Urothelium cell line (cell line): ENCODE data around the gene UBE2V1.
"Not testable (repeated sequence)": the region's sequence is repeated elsewhere in the genome, so short reads cannot be mapped to it uniquely, and the experiment has no call there.

Source experiments
- DNase-seq: peaks from one replicate; pipeline ENCODE4 v3.0.0; 2011; ENCODE audit warnings: low spot score, mixed read lengths
- FAIRE-seq: peaks from 2 replicates; lab custom pipeline; 2011; peaks lifted over from hg19 to GRCh38; lab: Jason Lieb, UNC

The UBE2V1 gene

GRCh38 chr20:50138120-50138478 is 25.1 kb upstream of the UBE2V1 start:
- FAIRE-seq (peak; percentile 55), DNase-seq (no peak)

- FAIRE-seq, DNase-seq: not testable (repeated sequence)
These were observed 24.8 kb upstream of the UBE2V1 start for GRCh38 chr20:50137702-50138101.

GRCh38 chr20:50136822-50137599 is 24.1 kb upstream of the UBE2V1 start:
- FAIRE-seq = peak; percentile 32
- DNase-seq = no peak

GRCh38 chr20:50135157-50135556 is 22.2 kb upstream of the UBE2V1 start:
- FAIRE-seq, DNase-seq: not testable (repeated sequence)

- no peak for FAIRE-seq
- DNase-seq = no peak
These were observed 20.7 kb upstream of the UBE2V1 start for GRCh38 chr20:50133474-50134217.

- DNase-seq = no peak
- no peak for FAIRE-seq
These were observed 20.1 kb upstream of the UBE2V1 start for GRCh38 chr20:50133041-50133440.

- DNase-seq (no peak), FAIRE-seq (no peak)
These were observed 18.0 kb upstream of the UBE2V1 start for GRCh38 chr20:50130995-50131394.

GRCh38 chr20:50130356-50130723 is 17.4 kb upstream of the UBE2V1 start:
- no peak for DNase-seq
- no peak for FAIRE-seq

- DNase-seq (no peak), FAIRE-seq (no peak)
These were observed 16.9 kb upstream of the UBE2V1 start for GRCh38 chr20:50129662-50130355.

- FAIRE-seq (no peak), DNase-seq (no peak)
These were observed 15.6 kb upstream of the UBE2V1 start for GRCh38 chr20:50128520-50128905.

- FAIRE-seq (peak; percentile 93), DNase-seq (no peak)
These were observed 14.9 kb upstream of the UBE2V1 start for GRCh38 chr20:50127587-50128519.

- DNase-seq = no peak
- FAIRE-seq = no peak
These were observed 13.7 kb upstream of the UBE2V1 start for GRCh38 chr20:50126662-50127061.

GRCh38 chr20:50125279-50125678 is 12.3 kb upstream of the UBE2V1 start:
- DNase-seq = no peak
- no peak for FAIRE-seq

- no peak for FAIRE-seq
- DNase-seq = no peak
These were observed 11.5 kb upstream of the UBE2V1 start for GRCh38 chr20:50124496-50124895.

- no peak for DNase-seq
- no peak for FAIRE-seq
These were observed 10.5 kb upstream of the UBE2V1 start for GRCh38 chr20:50123418-50123817.

GRCh38 chr20:50122763-50123162 is 9.8 kb upstream of the UBE2V1 start:
- FAIRE-seq (no peak), DNase-seq (no peak)

GRCh38 chr20:50121858-50122271 is 8.9 kb upstream of the UBE2V1 start:
- no peak for FAIRE-seq
- DNase-seq = no peak

GRCh38 chr20:50120935-50121693 is 8.2 kb upstream of the UBE2V1 start:
- peak; percentile 76 for DNase-seq
- FAIRE-seq = peak; percentile 59

- DNase-seq = no peak
- no peak for FAIRE-seq
These were observed 5.3 kb upstream of the UBE2V1 start for GRCh38 chr20:50118203-50118602.
